NT2/D1 (cell line): ENCODE results near the gene SPN.
"Not testable (repeated sequence)": the region's sequence is repeated elsewhere in the genome, so short reads cannot be mapped to it uniquely, and the experiment has no call there.

Experiments
- DNase-seq: peaks from one replicate; pipeline ENCODE4 v3.0.0-alpha.2; 2011; ENCODE audit warnings: low read depth, low spot score
- H3K27me3 ChIP-seq: 2 replicates; pipeline ENCODE4 v1.6.0; 2011; ENCODE audit warnings: mild to moderate bottlenecking; ENCODE audit not compliant: insufficient read length, insufficient read depth
- H3K36me3 ChIP-seq: 2 replicates; pipeline ENCODE4 v1.6.1; 2011; ENCODE audit warnings: mild to moderate bottlenecking, low read length, mixed read lengths; ENCODE audit not compliant: insufficient read depth, insufficient read length
- H3K4me1 ChIP-seq: 2 replicates; pipeline ENCODE4 v1.5.1; 2011; ENCODE audit not compliant: insufficient read depth, insufficient read length
- H3K4me3 ChIP-seq: 2 replicates; pipeline ENCODE4 v1.5.1; 2011; ENCODE audit warnings: low read depth; ENCODE audit not compliant: insufficient read length
- H3K9ac ChIP-seq: 2 replicates; pipeline ENCODE4 v1.6.0; 2011; ENCODE audit warnings: low read depth; ENCODE audit not compliant: insufficient read length
- H3K9me3 ChIP-seq: 2 replicates; pipeline ENCODE4 v1.5.1; 2011; ENCODE audit warnings: mild to moderate bottlenecking, low read length; ENCODE audit not compliant: insufficient read depth
- SUZ12 ChIP-seq: IDR thresholded peaks from 2 replicates; pipeline ENCODE4 v1.6.1; 2011; ENCODE audit not compliant: insufficient read length, insufficient read depth; ENCODE audit errors: extremely low read depth
- YY1 ChIP-seq: IDR thresholded peaks from 2 replicates; pipeline ENCODE4 v1.6.1; 2011; ENCODE audit not compliant: insufficient read length, insufficient read depth
- ZNF274 ChIP-seq: IDR thresholded peaks from 2 replicates; pipeline ENCODE4 v1.6.1; 2011; ENCODE audit warnings: mild to moderate bottlenecking, low read depth, low read length

Gene SPN

GRCh38 chr16:29665294-29666077 lies 2.4 kb downstream of the SPN start:
- Histone ChIP-seq H3K4me3 (no peak overlapping the region), H3K27me3 (no peaks in the 10 kb centered on the region), H3K9ac (peak overlapping the region; percentile 33), H3K4me1 (peaks cover 13% of the 10 kb centered on the region), H3K36me3 (no peaks in the 10 kb centered on the region), H3K9me3 (no peaks in the 10 kb centered on the region)
- no peak for TF ChIP-seq YY1
- TF ChIP-seq ZNF274 = no peak
- no peak for TF ChIP-seq SUZ12
- no peak for DNase-seq

GRCh38 chr16:29667322-29667610 lies 4.2 kb downstream of the SPN start:
- H3K4me1 ChIP-seq = peaks cover 13% of the 10 kb centered on the region
- not testable (repeated sequence) for DNase-seq, H3K36me3 ChIP-seq, H3K9me3 ChIP-seq, H3K27me3 ChIP-seq
- H3K9ac ChIP-seq = peak overlapping the region; percentile 61
- H3K4me3 ChIP-seq = peak overlapping the region; percentile 35

DNA sequence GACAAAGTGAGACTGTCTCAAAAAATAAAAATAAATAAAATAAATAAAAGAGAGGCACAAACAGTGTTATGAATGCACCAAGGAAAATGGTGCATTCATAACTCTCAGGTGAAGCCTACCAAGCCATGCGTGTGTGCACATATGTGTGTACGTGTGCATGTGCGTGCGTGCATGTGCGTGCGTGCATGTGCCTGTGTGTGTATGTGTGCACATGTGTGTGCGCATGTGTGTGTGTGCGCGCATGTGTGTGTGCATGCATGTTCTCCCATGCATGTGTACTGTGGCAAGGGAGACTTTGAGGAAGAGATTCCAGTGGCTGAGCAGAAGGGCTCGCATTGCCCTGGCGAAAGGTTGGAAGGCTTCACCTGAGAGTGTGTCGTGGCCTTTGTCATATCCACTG lies 4.7 kb downstream of the SPN start:
- Histone ChIP-seq H3K4me1 (peaks cover 10% of the 10 kb centered on the region), H3K9ac (no peak overlapping the region), H3K9me3 (no peaks in the 10 kb centered on the region), H3K4me3 (no peak overlapping the region), H3K27me3 (no peaks in the 10 kb centered on the region), H3K36me3 (no peaks in the 10 kb centered on the region)
- no peak for TF ChIP-seq SUZ12
- TF ChIP-seq ZNF274 = no peak
- TF ChIP-seq YY1 = no peak
- no peak for DNase-seq

- Histone ChIP-seq H3K36me3 (no peaks in the 10 kb centered on the region), H3K4me3 (no peak overlapping the region), H3K27me3 (no peaks in the 10 kb centered on the region), H3K9me3 (no peaks in the 10 kb centered on the region), H3K9ac (no peak overlapping the region), H3K4me1 (peaks cover 9% of the 10 kb centered on the region)
- TF ChIP-seq YY1 (no peak), SUZ12 (no peak), ZNF274 (no peak)
- DNase-seq = no peak
These were observed 5.2 kb downstream of the SPN start for GRCh38 chr16:29668267-29668666.

DNA sequence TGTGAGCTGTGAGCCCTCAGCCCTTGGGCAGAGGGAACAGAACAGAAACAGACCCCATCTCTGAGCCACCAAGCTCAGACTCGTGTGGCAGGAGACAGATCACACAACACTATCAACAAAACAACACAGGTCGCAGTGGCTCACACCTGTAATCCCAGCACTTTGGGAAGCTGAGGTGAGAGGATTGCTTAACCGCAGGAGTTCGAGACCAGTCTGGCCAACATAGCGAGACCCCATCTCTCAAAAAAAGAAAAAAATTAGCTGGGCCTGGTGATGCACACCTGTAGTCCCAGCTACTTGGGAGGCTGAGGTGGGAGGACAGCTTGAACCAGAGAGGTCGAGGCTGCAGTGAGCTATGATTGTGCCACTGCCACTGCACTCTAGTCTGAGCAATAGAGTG lies 10.5 kb downstream of the SPN start:
- H3K36me3 ChIP-seq = no peaks in the 10 kb centered on the region
- TF ChIP-seq SUZ12 = no peak
- TF ChIP-seq YY1 = no peak
- TF ChIP-seq ZNF274 = no peak
- DNase-seq = no peak

DNA sequence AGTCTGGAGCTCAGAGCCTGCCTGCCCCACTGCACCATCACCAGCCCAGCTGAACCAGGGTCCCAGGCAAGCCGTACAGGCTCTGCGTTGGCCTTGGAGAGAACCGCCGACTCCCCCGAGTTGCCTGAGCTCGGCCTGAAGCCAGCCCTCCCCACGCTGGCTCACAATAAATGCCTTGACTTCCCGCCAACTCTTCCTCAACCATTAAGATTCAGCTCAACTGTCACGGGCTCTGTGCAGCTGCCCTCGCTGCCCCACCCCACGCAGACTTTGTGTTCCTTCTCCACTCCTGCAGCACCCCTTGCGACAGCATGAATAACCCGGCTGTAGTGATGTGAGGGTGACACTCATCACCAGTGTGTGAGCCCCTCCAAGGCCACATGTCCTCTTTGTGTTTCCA lies 11.1 kb downstream of the SPN start:
- H3K9ac ChIP-seq = peak overlapping the region; percentile 32

More for the DNA sequence above, 10.5 kb downstream of the SPN start:
- Histone ChIP-seq H3K9ac (no peak overlapping the region), H3K4me3 (no peak overlapping the region), H3K9me3 (no peaks in the 10 kb centered on the region), H3K4me1 (peaks cover 5% of the 10 kb centered on the region), H3K27me3 (no peaks in the 10 kb centered on the region)

DNA sequence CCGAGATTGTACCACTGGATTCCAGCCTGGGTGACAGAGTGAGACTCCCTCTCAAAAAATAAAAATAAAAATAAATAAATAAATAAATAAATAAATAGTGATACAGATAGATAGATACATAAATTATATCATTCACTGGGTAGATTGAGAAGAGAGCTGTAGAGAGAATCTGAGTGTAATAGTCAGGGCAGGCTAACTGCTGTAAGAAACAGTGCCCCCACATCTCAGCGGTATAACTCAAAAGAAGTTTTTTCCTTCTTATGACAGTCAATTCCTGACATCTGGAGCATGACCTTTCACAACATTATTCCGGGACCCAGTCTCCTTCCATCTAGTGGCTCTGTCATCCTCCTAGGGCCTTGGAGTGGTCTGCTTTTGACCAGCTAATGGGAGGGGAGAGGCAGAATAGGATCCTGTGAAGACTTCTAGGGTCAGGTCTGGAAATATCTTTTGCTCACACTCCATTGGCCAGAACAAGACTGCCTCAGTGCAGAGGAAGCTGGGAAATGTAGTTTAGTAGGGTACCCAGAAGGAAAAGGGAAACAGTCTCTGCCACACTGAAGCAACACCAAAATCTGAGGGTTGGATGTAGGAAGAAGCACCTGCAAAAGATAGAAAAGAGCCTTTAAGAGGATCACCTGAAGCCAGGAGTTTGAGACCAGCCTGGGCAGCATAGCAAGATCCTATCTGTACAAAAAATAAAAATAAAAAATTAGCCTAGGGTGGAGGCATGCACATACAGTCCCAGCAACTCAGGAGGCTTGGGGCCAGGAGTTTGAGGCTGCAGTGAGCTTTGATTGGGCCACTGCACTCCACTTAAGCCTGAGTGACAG lies 13.0 kb downstream of the SPN start:
- H3K9ac ChIP-seq = no peak overlapping the region
- TF ChIP-seq ZNF274 (no peak), SUZ12 (no peak), YY1 (no peak)
- DNase-seq = no peak
- H3K4me1 ChIP-seq = peaks cover 10% of the 10 kb centered on the region
- peaks cover 3% of the 10 kb centered on the region for H3K36me3 ChIP-seq
- no peak overlapping the region for H3K4me3 ChIP-seq
- H3K27me3 ChIP-seq = no peaks in the 10 kb centered on the region
- no peaks in the 10 kb centered on the region for H3K9me3 ChIP-seq

More for the DNA sequence above, 11.1 kb downstream of the SPN start:
- TF ChIP-seq SUZ12 (no peak), YY1 (no peak), ZNF274 (no peak)
- H3K4me3 ChIP-seq = no peak overlapping the region
- peaks cover 7% of the 10 kb centered on the region for H3K4me1 ChIP-seq
- H3K9me3 ChIP-seq = no peaks in the 10 kb centered on the region
- DNase-seq = no peak
- no peaks in the 10 kb centered on the region for H3K36me3 ChIP-seq
- H3K27me3 ChIP-seq = no peaks in the 10 kb centered on the region
